AG04450 (cell line): Measurements from ENCODE around the gene ATOSB. TPM values are rescaled to one million over a fixed set of nuclear protein-coding genes. Genes with fewer than 3 reads are reported as not detected.

Experiments used
- CTCF ChIA-PET: fragments of 300-600, 350-600 bp; formaldehyde crosslinking; extraction: SDS; loops from one replicate; lab custom pipeline; 2022; ENCODE audit warnings: antibody characterized with exemption, inconsistent platforms; lab: Charles Lee
- POLR2A ChIA-PET: fragments of 350-600 bp; formaldehyde crosslinking; extraction: SDS; loops from one replicate; lab custom pipeline; 2021; ENCODE audit warnings: antibody characterized with exemption, inconsistent platforms; lab: Yijun Ruan, JAX
- DNase-seq: peaks from one replicate; pipeline ENCODE4 v3.0.0-alpha.2; 2011; ENCODE audit warnings: low read depth, low spot score
- H3K27ac ChIP-seq: one replicate; pipeline ENCODE4 v1.5.1; 2012; ENCODE audit warnings: low read depth, low read length, control low read depth
- H3K27me3 ChIP-seq: one replicate; pipeline ENCODE4 v1.6.0; 2012; ENCODE audit warnings: low read length; ENCODE audit not compliant: control insufficient read depth, insufficient read depth
- H3K4me3 ChIP-seq: 2 replicates; pipeline ENCODE4 v1.5.1; 2011; ENCODE audit warnings: mild to moderate bottlenecking, low read depth, low read length, control low read depth
- H3K9me3 ChIP-seq: 2 replicates; pipeline ENCODE4 v1.5.1; 2012; ENCODE audit warnings: low read length; ENCODE audit not compliant: control insufficient read depth, insufficient read depth
- polyA plus RNA-seq: library from polyadenylated mRNA; depleted of rRNA; stranded (reverse); fragments of >200 nt; gene quantifications from 2 replicates; pipeline ENCODE4 v1.2.3, GENCODE V29; 2011
- TF ChIP-seq, protein P1 (sequence below): IDR thresholded peaks from 2 replicates; pipeline ENCODE4 v1.5.1; 2011; ENCODE audit warnings: low read depth, low read length, control low read depth, inconsistent platforms

ATOSB gene
- polyA plus RNA-seq, 1 experiment: 20.4 TPM

DNA sequence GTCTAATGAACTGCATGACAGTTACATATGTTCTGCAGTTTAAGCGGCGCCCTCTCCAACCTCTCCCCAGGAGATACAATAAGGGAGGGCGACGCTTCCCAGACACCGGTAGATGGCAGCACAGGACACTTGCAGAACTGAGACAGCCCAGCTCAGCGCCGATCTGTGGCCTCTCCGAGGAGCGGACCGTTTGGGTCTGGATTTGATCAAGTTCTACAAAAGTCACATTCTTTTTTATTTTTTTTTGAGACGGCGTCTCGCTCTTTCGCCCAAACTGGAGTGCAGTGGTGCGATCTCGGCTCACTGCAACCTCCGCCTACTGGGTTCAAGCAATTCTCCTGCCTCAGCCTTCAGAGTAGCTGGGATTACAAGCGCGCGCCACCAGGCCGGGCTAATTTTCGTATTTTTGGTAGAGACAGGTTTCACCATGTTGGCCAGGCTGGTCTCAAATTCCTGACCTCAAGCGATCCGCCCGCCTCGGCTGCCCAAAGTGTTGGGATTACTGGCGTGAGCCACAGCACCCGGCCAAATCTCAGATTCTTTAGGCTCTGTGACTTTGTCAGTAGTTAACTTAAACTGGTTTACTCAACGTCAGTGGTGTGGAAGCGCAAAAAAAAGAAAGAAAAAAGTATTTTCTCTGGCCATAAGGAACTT is 1.4 kb upstream of the ATOSB start:
- H3K27ac ChIP-seq: no peak overlapping the region
- H3K4me3 ChIP-seq: peak overlapping the region; percentile 98
- POLR2A ChIA-PET: interaction anchor here (0.7 to 1.5 kb wide), 3 partner anchors 14 to 437 kb away, joined by 3 to 5 read pairs (median 3); partner anchors contain the start of genes STOML2 and UNC13B
- no peaks in the 10 kb centered on the region for H3K9me3 ChIP-seq
- DNase-seq: peak; percentile 84
- TF ChIP-seq, protein P1, sequence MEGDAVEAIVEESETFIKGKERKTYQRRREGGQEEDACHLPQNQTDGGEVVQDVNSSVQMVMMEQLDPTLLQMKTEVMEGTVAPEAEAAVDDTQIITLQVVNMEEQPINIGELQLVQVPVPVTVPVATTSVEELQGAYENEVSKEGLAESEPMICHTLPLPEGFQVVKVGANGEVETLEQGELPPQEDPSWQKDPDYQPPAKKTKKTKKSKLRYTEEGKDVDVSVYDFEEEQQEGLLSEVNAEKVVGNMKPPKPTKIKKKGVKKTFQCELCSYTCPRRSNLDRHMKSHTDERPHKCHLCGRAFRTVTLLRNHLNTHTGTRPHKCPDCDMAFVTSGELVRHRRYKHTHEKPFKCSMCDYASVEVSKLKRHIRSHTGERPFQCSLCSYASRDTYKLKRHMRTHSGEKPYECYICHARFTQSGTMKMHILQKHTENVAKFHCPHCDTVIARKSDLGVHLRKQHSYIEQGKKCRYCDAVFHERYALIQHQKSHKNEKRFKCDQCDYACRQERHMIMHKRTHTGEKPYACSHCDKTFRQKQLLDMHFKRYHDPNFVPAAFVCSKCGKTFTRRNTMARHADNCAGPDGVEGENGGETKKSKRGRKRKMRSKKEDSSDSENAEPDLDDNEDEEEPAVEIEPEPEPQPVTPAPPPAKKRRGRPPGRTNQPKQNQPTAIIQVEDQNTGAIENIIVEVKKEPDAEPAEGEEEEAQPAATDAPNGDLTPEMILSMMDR: peak; percentile 95
- no peaks in the 10 kb centered on the region for H3K27me3 ChIP-seq
- CTCF ChIA-PET: interaction anchor here (0.6 to 5.0 kb wide), 21 partner anchors 13 to 437 kb away, joined by 3 to 58 read pairs (median 4); partner anchors contain the start of genes PIGO and UNC13B

DNA sequence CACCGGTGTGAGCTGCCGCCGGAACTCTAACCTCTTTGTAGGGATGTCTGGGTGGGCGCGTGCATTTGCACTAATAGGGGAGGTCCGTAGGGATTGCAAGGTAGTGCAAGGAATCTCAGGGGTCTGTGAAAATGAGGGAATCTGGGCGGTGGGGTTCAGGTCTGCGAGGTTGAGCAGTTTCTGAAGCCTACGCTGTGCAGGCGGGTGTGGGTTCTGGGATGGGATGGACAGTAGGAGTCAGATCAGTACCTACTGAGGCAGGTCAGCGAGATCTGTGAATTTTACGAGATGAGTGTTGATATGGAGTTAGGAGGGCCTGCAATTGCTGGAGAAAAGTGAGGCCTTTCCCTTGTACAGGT is 856 bp upstream of the ATOSB start:
- ChIA-PET CTCF (interaction anchor here (0.6 to 5.0 kb wide), 18 partner anchors 13 to 437 kb away, joined by 3 to 58 read pairs (median 4); partner anchors contain the start of gene UNC13B), POLR2A (interaction anchor here (0.7 to 1.5 kb wide), 5 partner anchors 13 to 437 kb away, joined by 3 to 5 read pairs (median 3); partner anchors contain the start of genes STOML2 and UNC13B)
- no peaks in the 10 kb centered on the region for H3K9me3 ChIP-seq
- H3K4me3 ChIP-seq: peak overlapping the region; percentile 98
- DNase-seq: no peak
- H3K27me3 ChIP-seq: no peaks in the 10 kb centered on the region
- TF ChIP-seq, protein P1: no peak
- peak overlapping the region; percentile 61 for H3K27ac ChIP-seq

DNA sequence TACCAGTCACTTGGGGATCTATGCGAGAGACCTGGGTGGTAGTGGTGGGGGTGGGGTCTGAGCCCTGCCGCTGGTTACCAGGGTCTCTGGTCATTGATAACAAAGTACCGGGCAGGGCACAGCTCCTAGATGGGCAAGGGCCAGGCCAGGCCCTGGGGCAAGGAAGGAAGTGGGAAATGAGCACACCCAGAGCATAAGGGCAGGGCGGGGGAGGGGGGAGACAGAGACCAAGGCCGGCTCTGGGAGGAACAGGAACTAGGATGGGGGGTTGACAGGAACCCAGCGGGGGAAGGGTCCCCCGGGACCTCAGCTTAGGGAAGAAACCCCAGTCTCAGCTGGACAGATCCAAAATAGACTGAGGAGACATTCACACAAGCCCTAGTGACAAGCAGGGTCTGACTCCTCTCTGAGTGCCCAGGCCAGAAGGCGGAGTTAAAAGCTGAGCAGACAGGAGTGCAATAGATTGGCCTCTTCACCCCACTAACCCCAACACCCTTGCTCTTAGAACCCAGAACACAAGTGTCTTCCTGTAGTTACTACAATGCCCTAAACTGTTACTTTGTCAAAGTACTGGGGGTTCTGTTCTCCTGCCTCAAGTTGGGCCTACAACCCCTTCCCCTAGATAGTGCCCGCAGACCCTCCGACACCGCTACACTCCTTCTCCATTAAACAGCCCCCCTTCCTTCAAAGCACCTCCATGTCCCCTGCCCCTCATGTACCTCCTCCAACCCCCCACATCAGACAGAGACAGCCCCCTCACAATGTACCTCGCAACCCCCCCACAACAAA is 628 bp downstream of the ATOSB start:
- ChIA-PET POLR2A (interaction anchor here (0.6 to 1.5 kb wide), 9 partner anchors 12 to 446 kb away, joined by 3 to 7 read pairs (median 4); partner anchors contain the start of genes RUSC2, STOML2 and VCP), CTCF (interaction anchor here (0.6 to 5.0 kb wide), 19 partner anchors 11 to 439 kb away, joined by 3 to 58 read pairs (median 4); partner anchors contain the start of genes PIGO, STOML2, UNC13B and VCP)
- TF ChIP-seq, protein P1: no peak
- H3K9me3 ChIP-seq: no peaks in the 10 kb centered on the region
- no peaks in the 10 kb centered on the region for H3K27me3 ChIP-seq
- peak overlapping the region; percentile 98 for H3K4me3 ChIP-seq
- H3K27ac ChIP-seq: peak overlapping the region; percentile 91
- no peak for DNase-seq

DNA sequence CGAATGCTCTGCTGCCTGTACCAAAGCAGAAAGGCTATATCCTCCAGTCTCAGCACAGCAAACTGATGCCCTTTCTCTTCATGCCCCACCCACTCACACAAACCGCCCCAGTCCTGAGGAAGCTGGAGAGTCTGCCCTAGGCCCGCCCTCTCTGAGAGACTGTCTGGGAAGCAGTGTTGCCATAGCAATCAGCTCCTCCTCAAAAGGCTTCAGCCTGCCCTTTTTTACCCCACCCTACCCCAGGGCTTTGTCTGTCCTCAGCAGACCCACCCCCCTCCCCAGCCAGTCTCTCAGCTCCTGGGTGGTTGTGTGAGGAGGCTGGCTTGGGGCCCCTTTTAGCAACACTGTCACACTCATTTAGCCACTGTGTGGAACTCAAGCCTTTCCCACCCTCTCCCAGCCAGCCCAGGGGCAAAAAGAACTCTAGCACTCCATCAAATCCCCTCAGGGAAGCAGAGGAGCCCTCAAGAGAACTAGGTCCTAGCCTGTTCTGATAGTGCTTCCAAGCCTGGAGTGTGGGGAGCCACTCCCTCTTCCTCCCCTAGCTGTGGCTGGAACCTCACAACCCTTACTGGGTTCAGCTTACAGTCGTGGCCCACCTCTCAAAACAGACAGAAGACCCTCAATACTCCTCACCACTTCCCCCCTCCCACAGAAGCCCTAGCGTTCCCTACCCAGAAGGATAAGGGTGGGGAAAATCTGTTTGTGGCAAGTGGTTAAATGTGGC is 1.4 kb downstream of the ATOSB start:
- TF ChIP-seq, protein P1: no peak
- H3K27ac ChIP-seq: peak overlapping the region; percentile 91
- H3K9me3 ChIP-seq: no peaks in the 10 kb centered on the region
- H3K27me3 ChIP-seq: no peaks in the 10 kb centered on the region
- POLR2A ChIA-PET: interaction anchor here (0.6 to 1.5 kb wide), 8 partner anchors 11 to 922 kb away, joined by 3 to 12 read pairs (median 6); partner anchors contain the start of genes RECK, STOML2 and VCP
- peak overlapping the region; percentile 98 for H3K4me3 ChIP-seq
- peak; percentile 83 for DNase-seq
- CTCF ChIA-PET: interaction anchor here (0.7 to 5.0 kb wide), 13 partner anchors 10 to 489 kb away, joined by 3 to 58 read pairs (median 4); partner anchors contain the start of genes PIGO, RUSC2 and STOML2
